ENCODE data around the gene OCA2.

- TF ChIP-seq, protein P1, sequence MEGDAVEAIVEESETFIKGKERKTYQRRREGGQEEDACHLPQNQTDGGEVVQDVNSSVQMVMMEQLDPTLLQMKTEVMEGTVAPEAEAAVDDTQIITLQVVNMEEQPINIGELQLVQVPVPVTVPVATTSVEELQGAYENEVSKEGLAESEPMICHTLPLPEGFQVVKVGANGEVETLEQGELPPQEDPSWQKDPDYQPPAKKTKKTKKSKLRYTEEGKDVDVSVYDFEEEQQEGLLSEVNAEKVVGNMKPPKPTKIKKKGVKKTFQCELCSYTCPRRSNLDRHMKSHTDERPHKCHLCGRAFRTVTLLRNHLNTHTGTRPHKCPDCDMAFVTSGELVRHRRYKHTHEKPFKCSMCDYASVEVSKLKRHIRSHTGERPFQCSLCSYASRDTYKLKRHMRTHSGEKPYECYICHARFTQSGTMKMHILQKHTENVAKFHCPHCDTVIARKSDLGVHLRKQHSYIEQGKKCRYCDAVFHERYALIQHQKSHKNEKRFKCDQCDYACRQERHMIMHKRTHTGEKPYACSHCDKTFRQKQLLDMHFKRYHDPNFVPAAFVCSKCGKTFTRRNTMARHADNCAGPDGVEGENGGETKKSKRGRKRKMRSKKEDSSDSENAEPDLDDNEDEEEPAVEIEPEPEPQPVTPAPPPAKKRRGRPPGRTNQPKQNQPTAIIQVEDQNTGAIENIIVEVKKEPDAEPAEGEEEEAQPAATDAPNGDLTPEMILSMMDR (IDR thresholded peaks at IDR 0.05), result no peak
- TF ChIP-seq POLR2A (IDR thresholded peaks at IDR 0.05), result no peak
Measured at GRCh38 chr15:28002136-28002861, 96.8 kb downstream of the OCA2 start.
